ENCODE results near the gene BNIP1.

- TF ChIP-seq GATA2 (IDR thresholded peaks at IDR 0.05; ENCODE audit: low read depth, low read length), result no peak
- TF ChIP-seq GATA3 (IDR thresholded peaks at IDR 0.05; ENCODE audit: low read depth, low read length), result no peak
These were observed 69.1 kb downstream of the BNIP1 start for GRCh38 chr5:173213236-173213933.
